KMS-11 (cell line): Measurements from ENCODE around the gene STAC3.
A peak's percentile ranks its signal among the peaks of the same experiment; 100 is the strongest.

Experiments
- H2AFZ ChIP-seq: fragments of 200-600 bp; sonication (generic); 2 replicates; pipeline ENCODE4 v1.6.1; 2016; ENCODE audit warnings: antibody characterized with exemption, mixed run types, low read depth
- H3K27ac ChIP-seq: fragments of 200-600 bp; sonication (generic); 2 replicates; pipeline ENCODE4 v1.6.1; 2016; ENCODE audit warnings: mild to moderate bottlenecking, mixed run types
- H3K27me3 ChIP-seq: fragments of 200-600 bp; sonication (generic); 2 replicates; pipeline ENCODE4 v1.6.1; 2017; ENCODE audit warnings: mild to moderate bottlenecking, low read depth, mixed run types, moderate library complexity; ENCODE audit not compliant: insufficient read depth
- H3K36me3 ChIP-seq: fragments of 200-600 bp; sonication (generic); 2 replicates; pipeline ENCODE4 v1.6.1; 2017; ENCODE audit warnings: mild to moderate bottlenecking, mixed run types; ENCODE audit not compliant: insufficient read depth
- H3K4me1 ChIP-seq: fragments of 200-600 bp; sonication (generic); 2 replicates; pipeline ENCODE4 v1.6.1; 2016; ENCODE audit warnings: mild to moderate bottlenecking, low read depth, mixed run types; ENCODE audit not compliant: poor library complexity, severe bottlenecking
- H3K4me2 ChIP-seq: fragments of 200-600 bp; sonication (generic); 2 replicates; pipeline ENCODE4 v1.7.0; 2016; ENCODE audit warnings: mild to moderate bottlenecking, mixed run types
- H3K4me3 ChIP-seq: fragments of 200-600 bp; sonication (generic); IDR thresholded peaks from 2 replicates; pipeline ENCODE4 v1.6.1; 2017; ENCODE audit warnings: low read depth, low read length, mixed read lengths; ENCODE audit not compliant: insufficient read depth
- H3K79me2 ChIP-seq: fragments of 200-600 bp; sonication (generic); 2 replicates; pipeline ENCODE4 v1.6.1; 2016; ENCODE audit warnings: low read depth, mixed run types; ENCODE audit not compliant: insufficient read depth
- H3K9ac ChIP-seq: fragments of 200-600 bp; sonication (generic); 2 replicates; pipeline ENCODE4 v1.6.1; 2016; ENCODE audit warnings: mild to moderate bottlenecking, mixed run types
- H4K20me1 ChIP-seq: fragments of 200-600 bp; sonication (generic); 2 replicates; pipeline ENCODE4 v1.6.1; 2016; ENCODE audit warnings: mild to moderate bottlenecking, mixed run types; ENCODE audit not compliant: insufficient read depth
- CTCF ChIP-seq: fragments of 200-600 bp; sonication (generic); conservative IDR thresholded peaks from 2 replicates; pipeline ENCODE4 v1.6.1; 2017; ENCODE audit warnings: low read depth, mild to moderate bottlenecking, antibody characterized with exemption, low read length, moderate library complexity, mixed read lengths

Gene STAC3

GRCh38 chr12:57237596-57237931, 13.4 kb downstream of the STAC3 start:
- H3K27me3 ChIP-seq = peaks cover 52% of the 10 kb centered on the region
- peak overlapping the region; percentile 99; the same call in 1 of the 2 replicates for H3K4me2 ChIP-seq

GRCh38 chr12:57236925-57237595, 13.9 kb downstream of the STAC3 start:
- Histone ChIP-seq H4K20me1 (no peaks in the 10 kb centered on the region), H3K4me3 (no peak overlapping the region), H3K79me2 (peaks cover 4% of the 10 kb centered on the region; the same call in 1 of the 2 replicates), H3K36me3 (peaks cover 12% of the 10 kb centered on the region; the same call in 1 of the 2 replicates), H3K4me2 (no peak overlapping the region; the same call in 1 of the 2 replicates), H2AFZ (no peak overlapping the region), H3K27ac (no peak overlapping the region), H3K27me3 (peaks cover 47% of the 10 kb centered on the region), H3K9ac (no peak overlapping the region), H3K4me1 (peaks cover 45% of the 10 kb centered on the region)
- TF ChIP-seq CTCF = no peak

More at GRCh38 chr12:57237596-57237931, 13.4 kb downstream of the STAC3 start:
- Histone ChIP-seq H3K27ac (no peak overlapping the region), H3K36me3 (peaks cover 12% of the 10 kb centered on the region; the same call in 1 of the 2 replicates), H3K79me2 (no peaks in the 10 kb centered on the region), H3K9ac (no peak overlapping the region; the same call in 1 of the 2 replicates), H2AFZ (no peak overlapping the region), H3K4me3 (no peak overlapping the region), H4K20me1 (no peaks in the 10 kb centered on the region), H3K4me1 (peaks cover 50% of the 10 kb centered on the region)
- no peak for TF ChIP-seq CTCF

GRCh38 chr12:57236201-57236924, 14.6 kb downstream of the STAC3 start:
- Histone ChIP-seq H3K36me3 (peaks cover 12% of the 10 kb centered on the region; the same call in 1 of the 2 replicates), H3K79me2 (peaks cover 11% of the 10 kb centered on the region), H3K4me3 (no peak overlapping the region), H4K20me1 (no peaks in the 10 kb centered on the region), H3K4me1 (peaks cover 43% of the 10 kb centered on the region), H2AFZ (no peak overlapping the region), H3K4me2 (no peak overlapping the region; the same call in 1 of the 2 replicates), H3K9ac (no peak overlapping the region), H3K27ac (no peak overlapping the region), H3K27me3 (peaks cover 40% of the 10 kb centered on the region)
- TF ChIP-seq CTCF = no peak

GRCh38 chr12:57235728-57236131, 15.3 kb downstream of the STAC3 start:
- Histone ChIP-seq H3K27me3 (peaks cover 34% of the 10 kb centered on the region), H3K4me3 (no peak overlapping the region), H3K4me1 (peaks cover 43% of the 10 kb centered on the region), H3K79me2 (peaks cover 17% of the 10 kb centered on the region), H4K20me1 (no peaks in the 10 kb centered on the region), H3K36me3 (peaks cover 12% of the 10 kb centered on the region; the same call in 1 of the 2 replicates), H2AFZ (no peak overlapping the region), H3K4me2 (no peak overlapping the region), H3K9ac (no peak overlapping the region), H3K27ac (no peak overlapping the region)
- no peak for TF ChIP-seq CTCF
